Ureter (tissue), 1 donor: ENCODE data around the gene TRIM14. TPM values are rescaled to one million over a fixed set of nuclear protein-coding genes. Genes with fewer than 3 reads are reported as not detected.
A peak's percentile ranks its signal among the peaks of the same experiment; 100 is the strongest.

ENCODE experiments used
- DNase-seq: peaks from one replicate; pipeline ENCODE4 v3.0.0-alpha.2; 2020; ENCODE audit warnings: low spot score
- total RNA-seq: library from RNA; stranded (reverse); gene quantifications from one replicate; pipeline ENCODE4 v1.2.4, GENCODE V29; 2023
- donor health status: DM: yes; HTN: yes; CAD: no.

The TRIM14 gene, protein sequence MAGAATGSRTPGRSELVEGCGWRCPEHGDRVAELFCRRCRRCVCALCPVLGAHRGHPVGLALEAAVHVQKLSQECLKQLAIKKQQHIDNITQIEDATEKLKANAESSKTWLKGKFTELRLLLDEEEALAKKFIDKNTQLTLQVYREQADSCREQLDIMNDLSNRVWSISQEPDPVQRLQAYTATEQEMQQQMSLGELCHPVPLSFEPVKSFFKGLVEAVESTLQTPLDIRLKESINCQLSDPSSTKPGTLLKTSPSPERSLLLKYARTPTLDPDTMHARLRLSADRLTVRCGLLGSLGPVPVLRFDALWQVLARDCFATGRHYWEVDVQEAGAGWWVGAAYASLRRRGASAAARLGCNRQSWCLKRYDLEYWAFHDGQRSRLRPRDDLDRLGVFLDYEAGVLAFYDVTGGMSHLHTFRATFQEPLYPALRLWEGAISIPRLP
- total RNA-seq: 66.9 TPM

DNA sequence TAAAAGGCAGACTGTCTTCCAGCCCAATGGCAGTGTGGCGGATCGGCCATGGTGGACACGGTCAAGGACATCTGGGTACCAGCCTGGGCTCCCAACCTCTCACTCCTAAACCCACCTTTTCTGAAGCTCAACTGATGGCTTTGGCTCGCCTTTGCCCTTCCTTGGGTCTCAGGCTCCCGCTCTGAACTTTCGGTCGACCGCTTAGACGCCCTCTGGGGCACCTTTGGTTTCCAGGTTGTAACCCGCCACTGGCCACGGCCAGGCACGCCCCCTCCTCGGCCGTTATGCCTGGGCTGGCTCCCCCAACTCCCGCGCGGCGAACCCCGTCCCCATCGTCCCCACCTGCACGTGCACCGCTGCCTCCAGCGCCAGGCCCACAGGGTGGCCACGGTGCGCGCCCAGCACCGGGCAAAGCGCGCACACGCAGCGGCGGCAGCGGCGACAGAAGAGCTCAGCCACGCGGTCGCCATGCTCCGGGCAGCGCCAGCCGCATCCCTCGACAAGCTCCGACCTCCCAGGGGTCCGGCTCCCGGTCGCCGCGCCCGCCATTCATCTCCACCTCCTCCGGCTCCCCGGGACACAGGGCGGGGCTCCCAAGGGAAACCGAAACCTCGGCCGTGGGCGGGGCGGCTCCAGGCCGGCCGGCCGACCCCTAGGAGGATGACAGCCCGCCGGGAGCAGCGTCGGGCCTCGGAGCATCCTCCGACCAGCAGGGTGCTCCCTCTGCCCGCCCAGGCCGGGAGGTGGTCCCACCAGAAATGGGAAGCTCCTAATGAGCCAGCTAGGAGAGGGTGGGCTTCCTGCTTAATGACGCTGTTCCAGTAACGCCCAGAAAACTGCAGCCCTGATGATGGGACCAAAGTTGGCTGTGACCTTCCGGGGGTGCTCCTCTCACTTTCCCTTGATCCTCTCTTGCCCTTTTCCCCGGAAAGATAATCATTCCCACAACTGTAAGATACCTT, at the start of gene TRIM14:
Gene TRIM14 (minus strand): TSS at position 583 of the 962 bp plus-strand sequence. CDS start 34 bp downstream, at position 549.
- peak; percentile 72 for DNase-seq

DNA sequence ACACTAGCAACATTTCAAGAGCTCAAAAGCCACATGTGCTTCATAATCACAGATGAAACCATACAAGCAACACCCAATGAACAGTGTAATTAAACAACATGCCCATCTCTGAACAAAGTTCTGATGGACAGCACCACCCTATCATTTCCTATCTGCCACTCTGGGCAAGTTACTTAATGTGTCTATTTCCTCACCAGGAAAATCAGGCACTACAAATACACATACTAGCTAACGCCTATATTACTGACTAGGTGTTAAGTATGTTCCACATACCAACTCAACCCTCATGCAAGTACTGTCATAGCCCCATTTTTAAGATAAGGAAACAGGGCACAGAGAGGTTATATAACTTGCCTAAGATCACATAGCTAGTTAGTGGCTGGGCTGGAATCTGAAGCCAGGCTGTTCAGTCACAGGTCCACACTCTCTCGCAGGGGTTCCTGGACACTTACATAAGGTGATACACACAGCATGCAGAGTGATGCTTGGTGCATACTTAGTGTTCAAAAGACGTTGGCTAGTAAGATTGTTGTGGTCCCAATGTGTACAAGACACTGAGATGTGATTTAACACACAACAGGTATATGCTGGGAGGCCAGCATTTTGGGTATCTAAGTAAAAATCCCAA, 49.2 kb upstream of the TRIM14 start:
- DNase-seq: no peak

DNA sequence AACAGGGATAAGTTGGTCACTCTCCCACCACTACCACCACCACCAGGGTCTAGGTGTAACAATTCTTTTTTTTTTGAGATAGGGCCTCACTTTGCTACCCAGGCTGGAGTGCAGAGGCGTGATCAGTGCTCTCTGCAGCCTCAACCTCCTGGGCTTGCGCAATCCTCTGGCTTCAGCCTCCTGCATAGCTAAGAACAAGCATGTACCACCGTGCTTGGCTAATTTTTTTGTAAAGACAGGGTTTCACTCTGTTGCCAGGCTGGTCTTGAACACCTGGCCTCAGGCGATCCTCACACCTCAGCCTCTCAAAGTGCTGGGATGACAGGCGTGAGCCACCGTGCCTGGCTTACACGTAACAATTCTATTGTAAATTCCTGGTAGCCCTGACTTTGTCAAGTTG, 45.9 kb upstream of the TRIM14 start:
- DNase-seq: no peak

- DNase-seq: peak; percentile 68
Measured at GRCh38 chr9:98162613-98163012, 43.6 kb upstream of the TRIM14 start.

DNA sequence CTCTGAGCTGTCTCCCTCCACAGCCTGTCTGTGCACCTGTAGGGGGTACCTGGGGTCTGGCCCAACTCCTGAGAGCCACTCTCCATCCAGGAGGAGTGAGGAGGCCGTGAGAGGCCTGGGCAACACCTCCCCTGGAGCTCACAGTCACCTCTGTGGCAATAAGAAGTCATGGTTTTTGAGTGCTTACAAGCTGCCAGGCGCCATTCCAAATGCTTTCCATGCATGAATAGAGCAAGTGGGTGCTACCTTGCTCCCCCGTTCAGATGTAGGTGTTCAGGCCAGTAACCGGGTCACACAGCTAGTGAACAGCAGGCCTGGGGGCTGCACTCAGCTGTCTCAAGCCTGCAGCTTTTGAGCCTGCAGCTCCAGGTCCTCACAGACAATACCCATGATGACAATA, 42.8 kb upstream of the TRIM14 start:
- no peak for DNase-seq

- DNase-seq: no peak
Measured at GRCh38 chr9:98159790-98160189, 40.8 kb upstream of the TRIM14 start.

DNA sequence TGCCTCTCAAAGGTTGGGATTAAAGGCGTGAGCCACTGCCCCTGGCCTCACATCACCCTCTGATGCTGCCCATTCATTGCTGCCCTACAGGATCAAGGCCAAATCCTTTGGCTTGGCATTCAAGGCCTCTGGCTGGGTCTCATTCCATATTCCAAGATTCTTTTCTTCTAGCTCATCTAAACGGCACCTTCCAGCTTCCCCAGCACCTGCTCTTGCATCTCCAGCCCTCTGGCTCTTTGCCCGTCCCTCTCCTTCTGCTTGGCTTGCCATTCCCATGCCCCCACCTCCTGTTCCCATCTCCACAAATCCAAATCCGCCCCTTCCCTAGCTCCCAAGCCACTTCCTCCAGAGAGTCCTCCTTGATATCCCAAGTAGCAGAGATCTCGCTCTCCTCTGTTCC, 40.3 kb upstream of the TRIM14 start:
- no peak for DNase-seq

- no peak for DNase-seq
Measured at GRCh38 chr9:98158071-98158831, 39.2 kb upstream of the TRIM14 start.

- no peak for DNase-seq
Measured at GRCh38 chr9:98157372-98157771, 38.4 kb upstream of the TRIM14 start.

DNA sequence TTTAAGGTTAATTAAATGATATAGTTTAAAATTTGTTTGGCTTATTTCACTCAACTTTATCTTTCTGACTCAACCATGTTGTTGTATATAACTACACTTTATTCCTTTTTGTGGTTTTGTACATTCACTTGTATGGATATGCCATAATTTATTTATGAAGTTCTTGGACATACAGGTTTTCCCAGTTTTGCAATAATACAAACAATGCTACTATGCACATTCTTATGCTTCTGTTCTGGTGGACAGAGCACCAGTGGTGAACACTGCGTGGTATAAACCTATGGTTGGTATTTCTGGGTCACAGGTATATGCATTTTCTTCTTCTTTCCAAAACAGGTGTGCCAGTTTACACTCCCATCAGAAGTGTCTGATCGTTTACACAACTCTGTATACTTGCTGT, 35.7 kb upstream of the TRIM14 start:
- DNase-seq: no peak

DNA sequence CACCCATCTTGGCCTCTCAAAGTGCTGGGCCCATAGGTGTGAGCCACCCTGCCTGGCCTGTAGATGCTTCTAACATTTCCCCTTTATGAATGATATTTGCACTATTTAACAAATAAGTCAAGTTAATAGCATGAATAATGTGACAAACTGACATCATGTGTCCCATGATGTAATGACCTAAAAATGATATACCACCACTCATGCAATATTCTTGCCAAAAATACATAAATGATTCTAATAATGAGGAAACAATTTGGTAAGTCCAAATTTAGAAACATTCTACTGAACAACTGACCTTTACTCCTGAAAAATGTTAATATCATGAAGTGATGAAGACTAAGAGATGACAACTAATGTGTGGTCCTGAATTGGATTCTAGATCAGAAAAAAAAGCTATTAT, 33.5 kb upstream of the TRIM14 start:
- DNase-seq: no peak

DNA sequence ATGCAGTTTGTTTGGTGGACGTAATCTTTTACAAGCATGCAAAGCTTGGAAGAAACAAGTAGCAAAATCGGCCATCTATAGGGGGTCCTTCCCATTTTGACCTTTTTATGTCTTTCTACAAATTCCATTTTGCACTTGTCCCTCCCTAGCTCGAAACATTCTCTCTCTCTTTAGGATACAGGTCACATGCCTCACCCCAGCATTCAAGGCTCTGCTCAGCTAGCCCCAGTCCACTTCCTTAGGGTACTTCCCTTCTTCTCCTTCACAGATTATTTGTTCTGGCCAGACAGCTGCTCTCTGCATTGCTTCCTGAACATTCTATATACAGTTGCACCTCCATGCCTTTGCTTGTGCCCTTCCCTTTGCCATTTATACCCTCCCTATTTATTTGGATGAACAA, 31.7 kb upstream of the TRIM14 start:
- DNase-seq: no peak

DNA sequence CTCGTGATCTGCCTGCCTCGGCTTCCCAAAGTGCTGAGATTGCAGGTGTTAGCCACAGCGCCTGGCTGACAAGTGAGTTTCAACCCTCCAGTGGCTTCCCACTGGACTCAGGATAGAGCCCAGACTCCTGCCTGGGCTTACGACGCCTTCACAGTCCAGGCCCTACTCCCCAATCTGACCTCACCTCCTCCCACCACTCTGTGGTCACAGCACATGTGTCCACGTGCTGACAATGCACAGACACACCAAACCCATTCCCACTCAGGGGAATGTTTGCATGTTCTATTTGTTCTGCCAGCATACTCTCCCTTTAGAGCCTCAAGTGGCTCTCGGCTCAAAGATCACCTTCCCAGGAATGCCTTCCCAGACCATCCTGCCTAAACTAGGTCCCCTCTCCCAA, 31.1 kb upstream of the TRIM14 start:
- DNase-seq: no peak

- no peak for DNase-seq
Measured at GRCh38 chr9:98149422-98149821, 30.4 kb upstream of the TRIM14 start.

DNA sequence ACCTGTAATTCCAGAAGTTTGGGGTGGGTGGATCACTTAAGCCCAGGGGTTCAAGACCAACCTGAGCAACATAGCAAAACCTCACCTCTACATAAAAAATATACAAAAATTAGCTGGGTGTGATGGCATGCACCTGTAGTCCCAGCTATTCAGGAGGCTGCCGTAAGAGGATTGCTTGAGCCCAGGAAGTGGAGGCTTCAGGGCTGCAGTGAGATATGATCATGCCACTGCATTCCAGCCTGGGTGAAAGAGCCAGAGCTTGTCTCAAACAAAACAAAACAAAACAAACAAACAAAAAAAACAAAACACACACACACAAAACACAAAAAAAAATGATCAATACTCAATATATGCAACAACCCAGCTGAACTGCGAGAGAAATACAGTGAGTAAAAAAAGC, 29.5 kb upstream of the TRIM14 start:
- no peak for DNase-seq

DNA sequence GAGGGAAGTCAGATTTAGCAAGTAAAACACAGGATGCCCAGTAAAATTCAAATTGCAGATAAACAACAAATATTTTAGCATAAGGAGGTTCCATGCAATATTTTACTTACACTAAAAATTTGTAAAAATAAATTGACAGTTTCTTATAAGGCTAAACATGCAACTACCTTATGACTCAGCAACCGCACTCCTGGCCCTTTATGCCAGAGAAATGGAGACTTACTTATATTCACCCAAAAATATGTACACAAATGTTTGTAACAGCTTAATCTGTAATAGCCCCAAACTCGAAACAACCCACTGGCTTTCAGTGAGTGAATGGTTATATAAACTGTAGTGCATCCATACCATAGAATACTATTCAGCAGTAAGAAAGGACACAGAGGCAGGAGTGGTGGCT, 28.6 kb upstream of the TRIM14 start:
- no peak for DNase-seq

DNA sequence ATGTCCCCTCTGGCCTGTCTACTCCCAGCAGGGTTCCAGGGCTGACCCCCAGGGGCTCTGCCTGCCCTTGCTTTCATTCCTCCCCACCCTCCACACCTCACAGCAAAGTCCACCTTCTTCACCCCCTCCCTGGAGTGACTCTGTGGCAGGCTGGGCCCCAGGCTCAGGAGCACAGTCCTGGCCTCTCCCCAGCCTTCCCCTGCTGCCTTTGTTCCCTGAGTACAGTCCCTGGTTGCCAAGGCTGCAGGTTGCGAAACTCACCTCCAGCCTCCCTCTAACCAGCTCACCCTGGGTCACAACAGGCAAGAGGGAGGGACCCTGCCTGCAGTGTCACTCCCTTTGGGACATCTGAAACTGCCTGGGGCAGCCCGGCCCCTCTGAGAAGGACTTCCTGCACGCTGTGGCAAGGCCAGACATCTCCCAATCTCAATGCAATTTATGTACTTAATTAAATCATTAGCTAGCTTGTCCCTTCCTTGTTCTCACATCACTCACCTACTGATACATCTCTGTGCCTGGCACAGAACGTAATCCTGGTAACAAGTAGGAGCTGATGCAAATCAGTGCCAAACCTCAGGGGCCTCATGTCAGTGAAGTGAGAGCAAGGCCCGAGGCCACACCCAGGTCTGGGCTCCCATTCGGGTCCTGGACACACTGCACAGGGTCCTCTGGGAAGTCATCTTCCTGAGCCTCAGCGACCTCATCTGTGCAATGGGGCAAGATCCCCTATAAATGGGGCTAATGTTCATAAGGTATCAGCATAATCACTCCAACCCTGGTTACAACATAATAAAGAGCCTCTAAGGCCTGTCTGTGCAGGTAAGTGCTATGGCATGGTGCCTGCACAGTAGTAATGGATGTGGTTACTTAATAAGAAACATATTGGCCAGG, 27.3 kb upstream of the TRIM14 start:
- DNase-seq: peak; percentile 91

- DNase-seq: no peak
Measured at GRCh38 chr9:98144631-98145030, 25.6 kb upstream of the TRIM14 start.

- DNase-seq: no peak
Measured at GRCh38 chr9:98144076-98144475, 25.1 kb upstream of the TRIM14 start.

DNA sequence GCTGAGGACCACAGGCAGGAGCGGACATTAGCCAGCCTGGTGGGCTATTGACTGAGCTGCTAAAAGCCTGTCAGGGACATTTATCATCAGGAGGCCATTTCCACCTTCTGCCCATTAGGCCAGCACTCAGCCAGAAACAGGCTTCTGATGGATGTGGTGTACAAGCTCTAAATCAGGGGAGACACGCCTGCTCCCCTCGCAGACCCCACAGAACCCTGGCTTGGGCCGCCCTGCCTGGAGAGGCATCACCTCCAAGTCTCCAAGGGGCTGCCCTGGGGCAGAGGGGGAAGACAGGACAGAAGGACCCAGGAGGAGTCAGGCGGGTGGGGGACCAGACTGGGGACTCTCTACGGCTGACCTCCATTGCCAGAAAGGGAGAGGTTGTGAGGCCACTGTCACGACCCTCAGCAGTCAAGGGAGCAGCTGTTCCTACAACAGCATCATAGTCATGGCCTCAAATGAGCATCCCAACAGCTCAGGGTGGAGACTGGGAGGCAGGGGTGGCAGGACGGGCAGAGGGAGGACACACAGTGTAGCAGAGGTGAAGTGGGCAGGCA, 24.0 kb upstream of the TRIM14 start:
- DNase-seq: no peak
